ENCODE results near the gene ZNF827.
A peak's percentile ranks its signal among the peaks of the same experiment; 100 is the strongest.

ZNF827 gene

DNA sequence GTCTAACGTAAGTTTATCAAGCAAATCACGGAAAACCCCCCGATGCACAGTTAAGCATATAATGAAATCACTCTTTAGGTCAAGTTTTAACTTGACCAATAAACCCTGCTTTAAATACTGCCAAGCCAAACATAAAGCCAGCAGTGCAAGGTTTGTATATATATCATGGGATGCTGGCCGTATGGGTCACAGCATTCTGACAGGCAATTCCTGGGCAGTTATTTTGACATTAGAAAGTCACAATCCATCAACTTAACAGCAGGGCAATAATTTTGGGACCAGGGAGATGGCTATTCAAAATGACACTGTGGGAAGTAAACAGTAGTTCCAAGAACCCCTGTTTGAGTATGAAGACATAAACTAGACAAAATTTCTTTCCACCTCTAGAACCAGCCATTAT lies 116.9 kb downstream of the ZNF827 start:
- DNase-seq, result no peak

DNA sequence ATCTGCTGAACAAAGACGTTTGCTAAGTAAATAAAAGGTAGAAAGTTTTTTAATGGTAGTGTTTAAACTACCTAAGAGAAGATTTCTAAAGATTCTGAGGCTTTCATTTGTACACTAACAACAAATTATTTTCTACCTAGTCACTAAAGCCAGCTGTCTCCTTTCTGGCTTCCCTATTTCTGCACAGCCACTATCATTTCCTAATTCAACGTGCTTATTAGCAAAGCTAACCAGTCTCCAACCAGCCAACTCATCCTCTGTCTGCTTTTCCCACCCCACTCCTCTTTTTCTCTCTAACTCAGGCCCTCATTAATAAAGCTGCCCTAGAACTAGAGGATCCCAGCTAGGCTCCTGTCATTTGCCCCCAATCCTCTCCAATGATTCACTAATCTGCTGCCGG lies 118.2 kb downstream of the ZNF827 start:
- DNase-seq, result no peak

DNA sequence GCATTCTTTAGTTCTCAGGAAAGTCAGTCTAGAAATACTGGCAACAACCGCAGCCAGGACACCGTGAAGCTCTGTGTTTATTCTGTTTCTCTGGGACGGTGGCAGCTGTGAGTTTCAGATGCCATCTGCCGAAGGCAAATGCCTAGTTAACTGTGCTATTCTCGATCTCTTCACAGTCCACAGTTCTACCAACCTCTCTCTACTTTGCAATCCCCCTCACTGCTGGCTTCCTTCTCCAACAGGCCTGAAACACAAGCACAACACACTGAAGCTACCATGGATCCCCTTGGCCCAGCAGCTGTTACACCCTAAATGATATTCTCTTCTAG lies 118.8 kb downstream of the ZNF827 start:
- DNase-seq, result peak; percentile 47

DNA sequence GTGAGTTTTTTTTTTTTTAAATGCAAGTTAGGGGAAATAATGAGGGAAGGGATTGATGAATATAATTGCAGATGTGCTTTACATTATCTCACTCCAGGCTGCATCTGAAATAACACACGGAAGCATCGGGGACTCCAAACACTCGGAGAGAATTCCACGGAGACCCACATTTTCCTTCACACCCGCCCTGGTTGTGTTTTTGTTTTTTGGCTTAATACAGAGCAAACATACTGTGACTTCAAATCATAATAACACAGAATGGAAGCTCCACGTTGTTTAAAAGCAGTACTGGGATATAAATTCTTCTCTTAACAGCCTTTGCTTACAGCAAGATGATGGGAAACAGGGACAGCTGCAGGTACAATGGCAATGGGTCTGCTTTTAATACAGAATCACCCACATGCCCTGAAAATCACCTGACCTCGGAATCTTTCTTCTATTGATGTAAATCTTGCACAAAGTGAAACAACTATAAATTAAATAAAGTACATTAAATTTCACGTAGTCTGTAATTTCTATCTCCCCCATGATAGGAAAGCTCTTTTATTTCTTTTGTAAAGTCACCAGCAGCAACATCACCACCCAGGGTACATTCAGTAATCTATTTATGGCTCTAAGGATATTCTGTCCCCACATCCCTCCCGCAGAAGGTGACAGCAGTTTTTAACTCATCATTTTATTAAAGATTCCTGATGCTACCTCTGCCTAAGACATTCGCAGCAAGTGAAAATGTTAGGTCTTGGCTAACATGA lies 119.3 kb downstream of the ZNF827 start:
- no peak for DNase-seq

DNA sequence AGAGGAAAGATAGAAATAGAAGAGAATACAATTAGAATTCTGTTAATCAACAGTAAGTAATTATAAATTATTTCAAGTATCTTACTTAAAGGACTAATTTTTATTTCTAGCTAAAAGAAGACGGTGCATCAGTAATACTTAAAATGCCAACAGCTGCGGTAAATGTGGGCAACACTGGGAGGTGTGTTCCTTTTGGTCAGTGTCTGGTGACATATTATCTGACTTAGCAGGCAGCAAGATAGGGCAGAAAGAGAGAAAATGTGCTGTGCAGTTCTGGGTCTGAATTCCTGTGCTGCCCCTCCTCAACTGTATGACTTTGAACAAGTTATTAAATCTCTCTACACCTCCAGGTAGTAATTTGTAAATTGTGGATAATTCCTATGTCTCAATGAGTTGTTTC lies 120.6 kb downstream of the ZNF827 start:
- DNase-seq, result no peak

DNA sequence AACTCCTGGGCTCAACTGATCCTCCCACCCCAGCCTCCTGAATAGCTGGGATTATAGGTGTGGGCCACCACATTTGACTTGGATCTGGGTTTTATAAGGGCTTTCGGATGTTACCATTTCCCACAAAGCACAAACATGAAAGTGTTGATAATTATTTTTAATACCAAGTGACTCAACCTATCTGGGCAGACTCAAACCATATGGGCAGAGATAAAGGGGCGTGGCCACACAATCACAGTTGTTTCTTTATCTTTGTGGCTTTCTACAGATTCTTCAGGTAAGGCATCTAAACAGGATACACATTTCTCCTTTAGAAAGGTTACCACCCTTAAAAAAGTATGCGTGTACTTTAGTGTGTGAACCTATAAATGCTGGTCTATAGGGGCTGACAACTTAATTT lies 122.5 kb downstream of the ZNF827 start:
- no peak for DNase-seq

DNA sequence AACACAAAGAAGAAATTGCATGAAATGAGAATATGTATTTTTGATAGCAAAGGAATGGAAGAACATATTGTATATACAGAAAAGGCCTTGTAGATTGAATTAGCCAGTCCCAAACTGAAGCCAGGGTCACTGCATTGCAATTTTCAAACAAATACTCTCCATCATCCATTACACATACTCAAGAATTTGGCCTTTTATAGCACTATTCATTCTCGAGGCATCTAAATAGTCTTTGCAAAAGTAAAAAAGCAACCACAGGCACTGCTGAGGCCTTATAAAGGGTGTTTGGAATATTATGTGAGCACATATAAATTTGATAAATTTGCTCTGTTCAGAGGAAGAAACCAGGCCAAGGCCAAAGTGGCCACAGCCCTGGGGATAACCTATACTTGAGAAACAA lies 123.0 kb downstream of the ZNF827 start:
- no peak for DNase-seq

DNA sequence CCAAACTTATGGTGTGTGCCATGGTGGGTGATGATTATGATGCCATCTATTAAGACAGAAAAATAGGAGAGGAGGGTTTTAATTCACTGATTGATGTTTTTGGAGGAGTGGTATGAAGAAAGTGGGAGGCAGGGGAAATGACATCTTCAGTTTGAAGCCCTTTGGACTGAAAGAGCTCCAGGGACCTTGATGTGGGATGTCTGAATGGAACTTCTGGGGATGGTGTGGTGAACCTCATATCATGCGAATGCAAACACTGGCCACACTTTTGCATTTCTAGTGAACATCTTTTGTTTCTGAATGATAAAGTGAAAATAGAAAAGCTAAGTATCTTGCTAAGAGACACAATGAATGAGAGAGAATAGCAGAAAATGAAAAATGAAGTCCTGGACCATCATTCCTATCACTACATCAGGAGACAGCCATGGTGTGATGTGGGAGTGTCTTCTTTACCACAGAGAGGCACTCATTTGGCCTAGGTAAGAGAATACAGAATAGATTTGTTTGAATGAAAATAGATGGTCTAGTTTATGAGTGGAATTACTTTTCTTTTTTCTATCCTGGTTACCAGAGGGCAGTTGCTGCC lies 123.5 kb downstream of the ZNF827 start:
- DNase-seq, result no peak

DNA sequence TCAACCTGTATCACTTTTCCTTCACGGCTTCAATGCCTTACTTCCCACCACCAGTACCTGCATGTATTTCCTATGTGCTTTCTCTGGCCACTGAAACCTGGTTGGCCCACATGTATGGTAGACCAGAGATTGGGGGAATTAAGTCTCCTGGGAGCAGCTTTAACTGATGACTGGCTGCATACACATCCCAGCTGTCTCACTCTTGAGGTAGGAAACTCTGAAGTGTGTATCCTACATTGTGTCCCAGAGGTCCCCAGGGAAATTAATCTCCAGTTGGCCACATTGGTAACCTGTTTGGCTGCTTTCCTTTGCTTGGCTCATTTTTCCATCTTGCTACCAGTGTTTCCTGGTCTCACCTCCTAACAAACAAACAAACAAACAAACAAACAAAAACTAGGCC lies 124.4 kb downstream of the ZNF827 start:
- no peak for DNase-seq

DNA sequence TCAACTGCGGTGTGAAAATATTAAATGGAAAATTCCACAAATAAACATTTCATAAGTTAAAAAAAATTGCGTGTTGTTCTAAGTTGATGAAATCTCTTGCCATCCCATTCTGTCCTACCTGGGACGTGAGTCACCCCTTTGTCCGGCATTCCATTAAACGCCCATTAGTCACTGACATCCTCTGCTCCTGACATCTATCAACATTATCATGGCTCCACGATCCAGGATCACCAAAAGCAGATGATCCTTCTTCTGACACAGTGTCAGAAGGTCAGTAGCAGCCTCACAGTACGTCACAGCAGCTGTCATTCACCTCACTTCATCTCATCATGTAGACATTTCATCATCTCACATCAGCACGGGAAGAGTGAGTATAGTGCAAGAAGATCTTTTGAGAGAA lies 125.7 kb downstream of the ZNF827 start:
- no peak for DNase-seq

DNA sequence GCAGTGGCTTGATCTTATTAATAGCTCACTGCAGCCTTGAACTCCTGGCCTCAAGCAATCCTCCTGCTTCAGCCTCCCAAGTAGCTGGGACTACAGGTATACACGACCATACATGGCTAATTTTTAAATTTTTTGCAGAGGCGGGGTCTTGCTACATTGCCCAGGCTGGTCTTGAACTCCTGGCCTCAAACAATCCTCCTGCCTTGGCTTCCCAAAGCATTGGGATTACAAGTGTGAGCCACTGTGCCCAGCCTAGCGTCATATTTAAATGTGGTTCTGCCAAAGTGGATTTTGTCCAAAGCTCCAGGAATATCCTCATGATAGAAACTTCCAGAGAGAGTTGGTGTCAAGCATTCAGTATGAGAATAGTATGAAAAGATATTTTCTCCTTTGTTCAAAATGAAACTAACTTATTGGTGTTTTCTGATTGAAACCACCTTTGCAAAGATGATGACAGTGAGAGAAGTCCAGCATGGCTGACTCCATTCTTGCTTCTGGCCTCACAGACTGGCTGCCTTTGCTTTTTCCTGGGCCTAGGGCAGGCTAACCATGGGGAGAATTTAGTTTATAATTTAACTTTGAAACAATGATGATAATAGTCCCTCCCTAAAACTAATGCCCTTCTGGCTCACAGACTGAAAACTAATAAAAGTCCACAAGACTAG lies 129.6 kb downstream of the ZNF827 start:
- DNase-seq, result no peak

DNA sequence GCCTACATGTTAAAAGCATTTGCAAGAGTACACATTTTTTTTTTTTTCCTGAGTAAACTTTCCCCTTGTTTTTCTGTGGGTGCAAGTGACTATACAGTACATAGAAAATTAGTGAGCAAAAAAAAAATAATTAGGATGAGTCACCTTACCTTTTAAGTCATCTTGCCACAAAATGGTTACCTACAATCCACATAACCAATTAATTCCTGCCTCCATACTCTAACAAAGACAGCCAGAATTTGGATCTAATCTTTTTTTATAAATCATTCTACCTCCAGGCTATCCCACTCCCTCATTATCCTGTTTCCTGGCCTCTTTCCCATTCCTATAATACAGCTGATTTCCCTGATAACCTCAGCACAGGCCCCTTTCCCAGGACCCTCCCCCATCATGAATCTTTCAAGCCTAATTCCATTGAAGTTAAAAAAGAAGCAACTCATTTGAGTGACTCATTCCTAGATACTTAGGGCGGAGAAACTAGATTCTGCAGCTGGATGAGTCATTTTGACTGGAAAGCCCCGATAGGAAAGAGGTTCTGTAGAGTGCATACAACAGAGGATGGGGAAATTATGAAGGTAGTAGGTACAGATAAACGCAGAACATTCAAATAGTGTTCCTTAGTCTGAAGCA lies 130.5 kb downstream of the ZNF827 start:
- no peak for DNase-seq

DNA sequence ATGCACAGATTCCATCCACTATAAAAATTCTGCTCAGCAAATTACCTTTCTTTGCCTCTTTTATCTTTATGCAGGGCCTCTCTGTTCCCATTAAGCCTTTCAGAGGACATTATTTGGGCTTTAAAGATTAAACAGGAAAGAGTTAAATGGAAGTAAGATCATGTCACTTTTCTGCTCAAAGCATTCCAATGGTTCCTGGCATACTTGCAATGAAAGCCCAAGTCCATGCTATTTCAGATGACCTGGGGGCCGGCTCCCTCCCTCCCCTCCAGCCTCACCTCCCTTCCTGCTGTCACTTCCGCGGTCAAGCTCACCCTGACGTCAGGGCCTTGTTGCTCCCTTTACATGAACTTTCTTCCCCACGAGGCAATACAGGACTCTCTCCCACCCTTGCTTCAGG lies 133.1 kb downstream of the ZNF827 start:
- no peak for DNase-seq

DNA sequence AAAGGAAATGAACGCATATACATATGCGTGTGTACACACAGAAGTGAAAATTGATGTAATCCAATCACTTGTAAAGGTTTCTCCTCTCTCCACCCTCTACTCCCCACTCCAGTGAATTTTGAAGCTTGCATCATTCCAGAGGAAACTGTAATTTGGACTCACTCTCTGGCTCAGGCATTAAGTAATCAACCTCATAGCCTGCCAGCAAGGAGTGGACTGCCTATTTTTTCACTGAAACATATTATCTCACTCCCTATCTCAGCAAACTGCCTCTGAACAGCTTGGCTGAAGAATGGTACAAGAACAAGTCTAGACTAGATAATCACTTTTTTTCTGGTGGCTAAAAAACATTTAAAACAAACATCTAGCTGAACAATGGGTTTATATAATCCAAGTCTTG lies 134.5 kb downstream of the ZNF827 start:
- DNase-seq, result no peak

DNA sequence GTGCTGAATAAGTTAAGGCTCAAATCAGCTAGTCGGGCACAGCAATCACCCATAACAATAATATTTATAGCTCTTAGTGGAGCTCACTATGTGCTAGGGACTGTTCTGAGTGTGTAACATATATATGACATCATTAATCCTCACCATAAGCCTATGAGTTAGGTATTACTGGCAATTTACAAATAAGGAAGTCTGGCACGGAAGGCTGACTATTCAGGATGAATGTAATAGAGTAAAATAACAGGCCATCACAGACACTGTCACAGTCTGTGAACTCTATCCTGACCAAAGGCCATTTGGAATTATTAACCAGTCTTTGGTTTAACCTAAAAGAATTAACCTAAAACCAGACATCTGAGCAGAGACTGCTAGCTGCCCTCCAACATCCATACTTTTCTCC lies 139.4 kb downstream of the ZNF827 start:
- DNase-seq, result no peak

DNA sequence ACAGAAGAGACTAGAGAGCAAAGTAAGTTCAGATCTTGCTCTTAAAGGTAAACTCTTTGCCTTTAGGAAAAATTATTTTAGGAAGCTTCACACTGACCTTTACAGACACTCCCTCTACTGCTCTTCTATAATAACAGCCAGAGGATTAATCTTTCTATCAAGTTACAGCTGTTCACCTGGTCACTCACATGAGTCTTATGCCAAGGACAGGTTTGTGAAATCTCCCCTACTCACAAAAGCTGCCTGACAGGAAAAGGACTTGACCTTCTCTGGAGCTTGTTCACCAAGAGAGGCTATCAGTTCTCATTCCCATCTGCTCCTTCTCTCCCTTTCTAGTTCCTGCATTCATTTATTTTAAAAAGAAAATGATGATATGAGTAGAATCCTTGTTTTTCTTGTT lies 141.3 kb downstream of the ZNF827 start:
- no peak for DNase-seq

DNA sequence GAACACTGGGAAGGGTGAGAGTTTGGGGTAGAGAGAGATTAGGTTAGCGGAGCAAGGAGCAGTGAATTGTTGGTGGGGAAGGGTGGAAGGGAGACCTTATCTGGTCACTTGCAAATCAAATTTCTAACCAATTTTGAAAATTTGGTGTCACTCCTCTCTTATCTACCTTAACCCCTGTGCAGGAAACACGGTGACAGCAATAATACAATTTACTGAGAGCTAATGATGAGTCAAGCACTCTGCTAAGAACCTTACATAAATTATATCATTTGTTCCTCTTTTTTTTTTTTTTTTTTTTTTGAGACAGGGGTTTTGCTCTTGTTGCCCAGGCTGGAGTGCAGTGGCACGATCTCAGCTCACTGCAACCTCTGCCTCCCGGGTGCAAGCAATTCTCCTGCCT lies 142.3 kb downstream of the ZNF827 start:
- DNase-seq, result no peak

DNA sequence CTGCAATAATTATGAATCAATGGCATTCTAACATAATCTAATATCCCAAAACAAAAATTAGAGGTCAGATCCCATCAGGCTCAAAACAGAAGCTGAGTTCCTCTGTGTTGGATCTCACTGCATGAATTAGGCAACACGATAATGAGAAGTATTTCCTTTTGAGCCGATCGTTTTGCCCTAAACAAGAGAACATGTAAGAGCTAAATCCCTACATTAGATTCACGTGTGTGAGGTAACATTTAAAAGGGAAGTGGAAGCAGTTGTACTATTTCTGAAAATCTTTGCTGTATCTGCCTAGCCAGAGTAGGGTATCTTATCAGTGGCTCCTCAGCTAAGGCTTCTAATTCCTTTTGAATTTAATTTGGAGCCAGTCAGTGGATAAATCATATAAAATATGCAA lies 143.1 kb downstream of the ZNF827 start:
- DNase-seq, result no peak

DNA sequence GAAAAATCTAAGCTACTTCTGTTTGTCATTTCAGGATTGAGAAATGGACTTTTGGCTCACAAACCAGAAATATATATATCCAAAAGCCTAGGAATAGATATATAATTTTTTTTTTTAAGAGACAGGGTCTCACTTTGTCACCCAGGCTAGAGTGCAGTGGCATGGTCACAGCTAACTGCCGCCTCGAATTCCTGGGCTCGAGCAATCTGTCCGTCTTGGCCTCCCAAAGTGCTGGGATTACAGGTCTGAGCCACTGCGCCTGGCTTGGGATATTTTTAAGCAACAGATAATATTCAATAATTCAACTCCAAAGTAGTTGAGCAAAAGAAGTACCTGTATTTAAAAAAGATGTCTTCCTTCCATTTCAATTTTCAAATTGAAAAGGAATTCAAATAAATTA lies 146.2 kb downstream of the ZNF827 start:
- DNase-seq, result no peak

DNA sequence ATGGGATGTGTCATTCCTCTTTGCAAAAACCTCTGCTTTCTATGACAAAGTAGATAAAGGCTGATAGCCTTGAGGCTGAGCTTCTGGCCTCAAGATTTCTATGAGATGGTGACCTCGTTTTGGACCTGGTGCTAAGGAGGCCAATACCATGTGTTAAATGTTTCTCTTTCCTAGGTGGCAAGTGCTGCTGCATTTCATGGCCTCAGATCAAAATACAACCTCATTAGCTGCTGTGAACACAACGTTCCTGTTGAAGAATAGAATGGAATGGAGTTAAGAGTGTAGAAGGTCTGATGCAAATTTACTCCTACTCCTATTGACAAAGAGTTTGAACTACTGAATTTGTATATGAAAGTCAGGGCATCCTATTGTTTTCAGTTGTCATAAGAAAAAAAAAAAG lies 146.6 kb downstream of the ZNF827 start:
- no peak for DNase-seq

DNA sequence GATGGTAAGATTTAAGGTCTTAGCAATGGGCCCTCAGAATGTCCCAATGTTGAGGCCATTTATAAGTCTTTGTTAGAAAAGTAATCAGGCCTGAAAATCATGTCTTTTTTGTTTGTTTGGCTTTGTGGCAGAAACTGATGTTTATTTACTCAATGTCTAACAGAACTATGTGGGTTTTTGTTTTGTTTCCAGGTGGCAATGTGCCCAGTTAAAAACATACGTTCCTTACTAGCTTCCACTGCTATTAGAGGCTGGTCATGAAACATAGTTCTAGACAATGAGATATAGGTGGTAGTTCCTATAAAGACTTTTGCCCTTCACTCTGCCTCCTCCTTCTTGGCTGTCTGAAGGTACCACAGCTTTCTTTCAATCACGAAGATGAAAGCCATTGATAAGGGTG lies 149.9 kb downstream of the ZNF827 start:
- no peak for DNase-seq

DNA sequence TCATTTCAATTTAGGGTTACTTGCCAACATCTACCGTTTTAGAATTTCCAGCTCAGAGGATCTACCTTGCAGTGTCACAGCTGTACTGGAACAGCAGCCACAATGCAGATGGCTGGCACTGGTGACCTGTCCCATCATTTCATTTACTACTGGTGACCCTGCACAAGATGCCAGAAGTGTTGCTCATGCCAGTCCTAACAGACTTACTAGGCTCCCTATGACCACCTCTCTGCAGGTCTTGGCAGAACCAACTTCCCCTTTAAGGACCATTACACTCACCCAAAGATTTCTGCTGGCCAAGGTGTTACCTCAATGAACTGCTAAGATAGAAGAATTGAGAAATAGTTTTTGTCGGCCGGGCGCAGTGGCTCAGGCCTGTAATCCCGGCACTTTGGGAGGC lies 151.8 kb downstream of the ZNF827 start:
- no peak for DNase-seq

DNA sequence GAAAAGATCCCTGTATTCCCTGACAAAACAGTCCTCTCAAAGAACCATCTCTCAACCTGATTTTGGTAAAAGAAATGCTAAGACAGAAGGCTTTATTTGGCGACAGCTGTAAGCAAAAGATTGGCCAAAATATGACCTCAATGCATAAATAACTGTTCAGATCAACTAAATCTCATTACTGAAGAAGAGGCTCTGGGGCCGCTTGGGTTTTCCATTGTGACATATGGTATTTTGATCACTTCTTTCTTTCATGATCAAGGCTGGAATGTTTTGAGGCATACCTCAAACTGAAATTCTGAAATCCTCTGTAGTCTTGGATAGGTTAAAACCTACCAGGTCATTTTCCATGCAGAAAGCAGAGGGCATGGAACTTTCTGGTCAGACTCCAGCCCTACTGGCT lies 152.4 kb downstream of the ZNF827 start:
- DNase-seq, result no peak

DNA sequence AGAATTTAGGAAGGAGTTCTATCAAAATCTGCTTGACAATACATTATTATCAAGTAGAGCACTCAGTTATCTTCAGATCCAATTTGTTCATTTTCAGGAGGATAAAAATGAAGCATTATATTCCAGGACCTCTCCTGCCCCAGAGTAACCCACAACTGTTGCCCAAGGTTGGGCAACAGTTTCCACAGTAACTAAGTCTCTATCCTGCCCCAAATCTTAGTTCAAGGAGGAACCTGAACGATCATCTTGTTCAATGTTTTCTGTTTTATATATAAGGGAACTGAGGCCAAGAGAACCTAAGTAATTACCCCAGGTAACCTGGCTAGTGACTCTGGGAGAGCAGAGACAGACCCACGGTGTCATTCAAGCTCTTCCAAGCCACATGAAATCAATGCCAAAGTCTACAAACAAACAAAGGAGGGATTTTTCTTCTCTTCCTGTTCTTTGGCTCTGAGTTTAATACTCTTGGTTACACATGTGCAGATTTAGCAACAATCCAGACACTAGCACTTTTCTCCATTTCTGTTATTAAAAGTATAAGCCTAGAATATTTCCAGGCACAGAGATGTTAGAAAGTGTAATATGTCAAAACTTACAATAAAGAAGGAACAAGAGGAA lies 153.1 kb downstream of the ZNF827 start:
- no peak for DNase-seq
